Neural progenitor cell (in vitro differentiated cells): ENCODE results near the gene VIM. TPM values are rescaled to one million over a fixed set of nuclear protein-coding genes. Genes with fewer than 3 reads are reported as not detected.

ENCODE experiments used
- DNase-seq: peaks from one replicate; pipeline ENCODE4 v3.0.0-alpha.2; 2016; ENCODE audit warnings: low spot score
- H2AFZ ChIP-seq: fragments of 200-600 bp; sonication (generic); replicated peaks from 2 replicates; pipeline ENCODE4 v1.6.1; 2016; ENCODE audit warnings: antibody characterized with exemption
- H3F3A ChIP-seq: fragments of 200-600 bp; sonication (generic); 2 replicates; pipeline ENCODE4 v1.6.1; 2016; ENCODE audit warnings: antibody characterized with exemption, low read depth
- H3K27ac ChIP-seq: fragments of 200-600 bp; sonication (generic); 2 replicates; pipeline ENCODE4 v1.5.1; 2016; ENCODE audit warnings: mild to moderate bottlenecking
- H3K27me3 ChIP-seq: fragments of 200-600 bp; sonication (generic); 2 replicates; pipeline ENCODE4 v1.6.1; 2016; ENCODE audit warnings: mild to moderate bottlenecking, moderate library complexity
- H3K36me3 ChIP-seq: fragments of 200-600 bp; sonication (generic); 2 replicates; pipeline ENCODE4 v1.5.1; 2016
- H3K4me1 ChIP-seq: fragments of 200-600 bp; sonication (generic); 2 replicates; pipeline ENCODE4 v1.6.1; 2016; ENCODE audit warnings: mixed run types
- H3K4me2 ChIP-seq: fragments of 200-600 bp; sonication (generic); 2 replicates; pipeline ENCODE4 v1.6.1; 2016
- H3K4me3 ChIP-seq: fragments of 200-600 bp; sonication (generic); 2 replicates; pipeline ENCODE4 v1.5.1; 2016
- H3K79me2 ChIP-seq: fragments of 200-600 bp; sonication (generic); 2 replicates; pipeline ENCODE4 v1.6.1; 2016; ENCODE audit warnings: low read depth
- H3K9ac ChIP-seq: fragments of 200-600 bp; sonication (generic); 2 replicates; pipeline ENCODE4 v1.6.1; 2016
- H3K9me3 ChIP-seq: fragments of 200-600 bp; sonication (generic); 2 replicates; pipeline ENCODE4 v1.5.1; 2016; ENCODE audit warnings: low read depth
- H4K20me1 ChIP-seq: fragments of 200-600 bp; sonication (generic); 2 replicates; pipeline ENCODE4 v1.6.1; 2016; ENCODE audit warnings: low read depth
- H3K27ac Mint-ChIP-seq: 3 replicates; pipeline ENCODE4 v1.8.0; 2021; ENCODE audit warnings: mixed read lengths
- H3K27me3 Mint-ChIP-seq: 2 replicates; pipeline ENCODE4 v1.8.0; 2022; ENCODE audit warnings: low read depth, mild to moderate bottlenecking, inconsistent platforms, moderate library complexity, mixed read lengths; ENCODE audit not compliant: insufficient read depth
- H3K36me3 Mint-ChIP-seq: 3 replicates; pipeline ENCODE4 v1.8.0; 2021; ENCODE audit warnings: mixed read lengths
- H3K4me1 Mint-ChIP-seq: 3 replicates; pipeline ENCODE4 v1.8.0; 2021; ENCODE audit warnings: mixed read lengths
- H3K4me3 Mint-ChIP-seq: 3 replicates; pipeline ENCODE4 v1.8.0; 2021; ENCODE audit warnings: mild to moderate bottlenecking, moderate library complexity, mixed read lengths
- H3K9me3 Mint-ChIP-seq: 3 replicates; pipeline ENCODE4 v1.8.0; 2020; ENCODE audit warnings: mixed read lengths
- CTCF ChIP-seq: fragments of 200-600 bp; sonication (generic); IDR thresholded peaks from 2 replicates; pipeline ENCODE4 v1.5.1; 2017; ENCODE audit warnings: antibody characterized with exemption, mild to moderate bottlenecking
- EZH2 ChIP-seq: fragments of 200-600 bp; sonication (generic); IDR thresholded peaks from 2 replicates; pipeline ENCODE4 v1.6.1; 2017; ENCODE audit warnings: antibody characterized with exemption, mild to moderate bottlenecking, moderate library complexity
- EZH2phosphoT487 ChIP-seq: fragments of 200-600 bp; sonication (generic); IDR thresholded peaks from 2 replicates; pipeline ENCODE4 v1.6.1; 2017; ENCODE audit warnings: antibody characterized with exemption
- total RNA-seq: library from RNA; depleted of rRNA; stranded (reverse); fragments of >200 nt; gene quantifications from 2 replicates; pipeline ENCODE4 v1.2.3, GENCODE V29; 2015; ENCODE audit warnings: low replicate concordance

Gene VIM
- total RNA-seq = 727 and 820 TPM in 2 replicates

GRCh38 chr10:17228091-17229015 lies at the start of gene VIM:
VIM (plus strand) TSS chr10:17228241; CDS start chr10:17229423, 1,182 bp downstream.
- peaks cover 40% of the 10 kb centered on the region for H3K79me2 ChIP-seq
- H3K4me2 ChIP-seq = peak within 1 kb of the TSS; percentile 89
- no peaks in the 10 kb centered on the region for H3K27me3 ChIP-seq
- H3F3A ChIP-seq = peaks cover 43% of the 10 kb centered on the region
- Mint-ChIP-seq H3K4me1 (peaks cover 46% of the 10 kb centered on the region), H3K27me3 (peaks cover 14% of the 10 kb centered on the region), H3K9me3 (peaks cover under 1% of the 10 kb centered on the region), H3K4me3 (peak within 1 kb of the TSS; percentile 97), H3K36me3 (peaks cover 24% of the 10 kb centered on the region), H3K27ac (peak within 1 kb of the TSS; percentile 95)
- H4K20me1 ChIP-seq = peaks cover 33% of the 10 kb centered on the region
- H3K27ac ChIP-seq = peak within 1 kb of the TSS; percentile 89
- peak within 1 kb of the TSS; percentile 83 for H2AFZ ChIP-seq
- peaks cover 25% of the 10 kb centered on the region for H3K4me1 ChIP-seq
- H3K36me3 ChIP-seq = peaks cover 10% of the 10 kb centered on the region
- peak; percentile 94 for DNase-seq
- no peaks in the 10 kb centered on the region for H3K9me3 ChIP-seq
- no peak for TF ChIP-seq EZH2phosphoT487
- no peak for TF ChIP-seq EZH2
- no peak for TF ChIP-seq CTCF
- peak within 1 kb of the TSS; percentile 49 for H3K9ac ChIP-seq
- H3K4me3 ChIP-seq = peak within 1 kb of the TSS; percentile 74

- H3K4me3 Mint-ChIP-seq = no peak overlapping the region
- no peak overlapping the region for H3K4me2 ChIP-seq
- no peaks in the 10 kb centered on the region for H3K9me3 ChIP-seq
- TF ChIP-seq EZH2 = no peak
- TF ChIP-seq EZH2phosphoT487 = no peak
- no peak for TF ChIP-seq CTCF
- no peaks in the 10 kb centered on the region for H4K20me1 ChIP-seq
- H3K36me3 ChIP-seq = no peaks in the 10 kb centered on the region
- no peak overlapping the region for H2AFZ ChIP-seq
- H3K4me1 ChIP-seq = peaks cover 12% of the 10 kb centered on the region
- H3K27me3 ChIP-seq = no peaks in the 10 kb centered on the region
- DNase-seq = no peak
- no peaks in the 10 kb centered on the region for H3K27me3 Mint-ChIP-seq
- peaks cover 2% of the 10 kb centered on the region for H3K36me3 Mint-ChIP-seq
- no peak overlapping the region for H3K27ac ChIP-seq
- no peak overlapping the region for H3K4me3 ChIP-seq
- H3F3A ChIP-seq = peaks cover 7% of the 10 kb centered on the region
- no peak overlapping the region for H3K27ac Mint-ChIP-seq
- H3K9me3 Mint-ChIP-seq = no peaks in the 10 kb centered on the region
- H3K4me1 Mint-ChIP-seq = peaks cover 26% of the 10 kb centered on the region
- no peak overlapping the region for H3K9ac ChIP-seq
- peaks cover 8% of the 10 kb centered on the region for H3K79me2 ChIP-seq
Measured at GRCh38 chr10:17179002-17179401, 49.0 kb upstream of the VIM start.

- Histone ChIP-seq H3K27ac (no peak overlapping the region), H4K20me1 (no peaks in the 10 kb centered on the region), H3K4me3 (no peak overlapping the region), H3F3A (peaks cover under 1% of the 10 kb centered on the region), H2AFZ (no peak overlapping the region), H3K9me3 (no peaks in the 10 kb centered on the region), H3K27me3 (no peaks in the 10 kb centered on the region), H3K4me1 (peaks cover under 1% of the 10 kb centered on the region), H3K4me2 (no peak overlapping the region), H3K79me2 (peaks cover 11% of the 10 kb centered on the region), H3K9ac (no peak overlapping the region), H3K36me3 (no peaks in the 10 kb centered on the region)
- H3K27me3 Mint-ChIP-seq = no peaks in the 10 kb centered on the region
- no peak for DNase-seq
- H3K36me3 Mint-ChIP-seq = no peaks in the 10 kb centered on the region
- H3K4me3 Mint-ChIP-seq = no peak overlapping the region
- peaks cover 9% of the 10 kb centered on the region for H3K4me1 Mint-ChIP-seq
- H3K27ac Mint-ChIP-seq = no peak overlapping the region
- no peaks in the 10 kb centered on the region for H3K9me3 Mint-ChIP-seq
- TF ChIP-seq EZH2 (no peak), CTCF (no peak), EZH2phosphoT487 (no peak)
Measured at GRCh38 chr10:17181110-17181509, 46.9 kb upstream of the VIM start.
